Smooth muscle cell (in vitro differentiated cells): ENCODE measurements around the gene CD1E. TPM values are rescaled to one million over a fixed set of nuclear protein-coding genes. Genes with fewer than 3 reads are reported as not detected.

Experiments
- DNase-seq: peaks from one replicate; lab custom pipeline; 2025; ENCODE audit not compliant: unreplicated experiment; lab: John Stamatoyannopoulos, UW
- H2AFZ ChIP-seq: fragments of 200-600 bp; sonication (generic); 2 replicates; pipeline ENCODE4 v1.6.0; 2016; ENCODE audit warnings: antibody characterized with exemption, low read depth, mild to moderate bottlenecking
- H3F3A ChIP-seq: fragments of 200-600 bp; sonication (generic); 2 replicates; pipeline ENCODE4 v1.6.0; 2017; ENCODE audit warnings: antibody characterized with exemption, low read depth
- H3K27ac ChIP-seq: fragments of 200-600 bp; sonication (generic); 2 replicates; pipeline ENCODE4 v1.5.1; 2016; ENCODE audit warnings: low read depth, mild to moderate bottlenecking
- H3K27me3 ChIP-seq: fragments of 200-600 bp; sonication (generic); 2 replicates; pipeline ENCODE4 v1.6.1; 2016; ENCODE audit warnings: low read depth, mild to moderate bottlenecking
- H3K36me3 ChIP-seq: fragments of 200-600 bp; sonication (generic); 2 replicates; pipeline ENCODE4 v1.5.1; 2016; ENCODE audit warnings: low read depth
- H3K4me1 ChIP-seq: fragments of 200-600 bp; sonication (generic); 2 replicates; pipeline ENCODE4 v1.5.1; 2016; ENCODE audit warnings: low read depth
- H3K4me2 ChIP-seq: fragments of 200-600 bp; sonication (generic); 2 replicates; pipeline ENCODE4 v1.6.0; 2016; ENCODE audit warnings: mild to moderate bottlenecking
- H3K4me3 ChIP-seq: fragments of 200-600 bp; sonication (generic); 2 replicates; pipeline ENCODE4 v1.5.1; 2016; ENCODE audit warnings: mild to moderate bottlenecking
- H3K79me2 ChIP-seq: fragments of 200-600 bp; sonication (generic); 2 replicates; pipeline ENCODE4 v1.6.0; 2016; ENCODE audit warnings: low read depth, mild to moderate bottlenecking
- H3K9ac ChIP-seq: fragments of 200-600 bp; sonication (generic); 2 replicates; pipeline ENCODE4 v1.6.0; 2016; ENCODE audit warnings: low read depth
- H3K9me3 ChIP-seq: fragments of 200-600 bp; sonication (generic); replicated peaks from 2 replicates; pipeline ENCODE4 v1.5.1; 2016; ENCODE audit warnings: low read depth
- H4K20me1 ChIP-seq: fragments of 200-600 bp; sonication (generic); 2 replicates; pipeline ENCODE4 v1.6.0; 2016; ENCODE audit warnings: low read depth
- WGBS: methylation state at CpG from one replicate; pipeline ENCODE4 v1.1.7; 2016; ENCODE audit warnings: low lambda C conversion rate; 5-methylcytosine and 5-hydroxymethylcytosine counted together
- polyA plus RNA-seq: library from polyadenylated mRNA; unstranded; fragments of >200 nt; fragmentation: Nextera tagmentation; extraction: Ambion mirVana; gene quantifications from 2 replicates; pipeline ENCODE4 v1.2.1, GENCODE V29; 2016
- total RNA-seq: library from RNA; depleted of rRNA; stranded (reverse); fragments of >200 nt; gene quantifications from 2 replicates; pipeline ENCODE4 v1.2.3, GENCODE V29; 2014
- TF ChIP-seq, protein P1 (sequence below): fragments of 200-600 bp; sonication (generic); IDR thresholded peaks from 2 replicates; pipeline ENCODE4 v1.5.1; 2017; ENCODE audit warnings: borderline replicate concordance, mild to moderate bottlenecking, antibody characterized with exemption; ENCODE audit not compliant: insufficient read depth, poor library complexity, severe bottlenecking

CD1E gene
- total RNA-seq (not detected in 2 replicates), polyA plus RNA-seq (not detected in 2 replicates)

- Histone ChIP-seq H3K4me1 (no peaks in the 10 kb centered on the region), H3K27ac (no peak within 1 kb of the TSS), H2AFZ (no peak within 1 kb of the TSS), H3K9ac (no peak within 1 kb of the TSS), H3K9me3 (no peaks in the 10 kb centered on the region), H3F3A (no peaks in the 10 kb centered on the region), H3K4me2 (no peak within 1 kb of the TSS), H3K79me2 (no peaks in the 10 kb centered on the region), H3K4me3 (no peak within 1 kb of the TSS), H4K20me1 (no peaks in the 10 kb centered on the region), H3K36me3 (no peaks in the 10 kb centered on the region), H3K27me3 (no peaks in the 10 kb centered on the region)
- TF ChIP-seq, protein P1, sequence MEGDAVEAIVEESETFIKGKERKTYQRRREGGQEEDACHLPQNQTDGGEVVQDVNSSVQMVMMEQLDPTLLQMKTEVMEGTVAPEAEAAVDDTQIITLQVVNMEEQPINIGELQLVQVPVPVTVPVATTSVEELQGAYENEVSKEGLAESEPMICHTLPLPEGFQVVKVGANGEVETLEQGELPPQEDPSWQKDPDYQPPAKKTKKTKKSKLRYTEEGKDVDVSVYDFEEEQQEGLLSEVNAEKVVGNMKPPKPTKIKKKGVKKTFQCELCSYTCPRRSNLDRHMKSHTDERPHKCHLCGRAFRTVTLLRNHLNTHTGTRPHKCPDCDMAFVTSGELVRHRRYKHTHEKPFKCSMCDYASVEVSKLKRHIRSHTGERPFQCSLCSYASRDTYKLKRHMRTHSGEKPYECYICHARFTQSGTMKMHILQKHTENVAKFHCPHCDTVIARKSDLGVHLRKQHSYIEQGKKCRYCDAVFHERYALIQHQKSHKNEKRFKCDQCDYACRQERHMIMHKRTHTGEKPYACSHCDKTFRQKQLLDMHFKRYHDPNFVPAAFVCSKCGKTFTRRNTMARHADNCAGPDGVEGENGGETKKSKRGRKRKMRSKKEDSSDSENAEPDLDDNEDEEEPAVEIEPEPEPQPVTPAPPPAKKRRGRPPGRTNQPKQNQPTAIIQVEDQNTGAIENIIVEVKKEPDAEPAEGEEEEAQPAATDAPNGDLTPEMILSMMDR = no peak
- DNase-seq = no peak
- 74% methylated on average over 6 of the region's 6 CpGs for WGBS
These were observed at the start of gene CD1E for GRCh38 chr1:158353303-158354075. TSS of gene CD1E (plus strand) at chr1:158353894. CDS start at chr1:158353989, 95 bp downstream.

- no peaks in the 10 kb centered on the region for H3K4me1 ChIP-seq
- WGBS = 86% methylated on average over 1 of the region's 1 CpG
These were observed 43.1 kb upstream of the CD1E start for GRCh38 chr1:158310623-158311022.

GRCh38 chr1:158311066-158311465 lies 42.6 kb upstream of the CD1E start:
- no peaks in the 10 kb centered on the region for H3F3A ChIP-seq
- H3K27ac ChIP-seq = no peak overlapping the region
- no peak overlapping the region for H3K4me3 ChIP-seq
- H3K27me3 ChIP-seq = no peaks in the 10 kb centered on the region
- DNase-seq = no peak
- no peaks in the 10 kb centered on the region for H4K20me1 ChIP-seq
- H2AFZ ChIP-seq = no peak overlapping the region
- no peaks in the 10 kb centered on the region for H3K4me1 ChIP-seq
- TF ChIP-seq, protein P1 = no peak
- H3K4me2 ChIP-seq = no peak overlapping the region
- H3K79me2 ChIP-seq = no peaks in the 10 kb centered on the region
- H3K9ac ChIP-seq = no peak overlapping the region
- peaks cover 4% of the 10 kb centered on the region for H3K9me3 ChIP-seq
- WGBS = 81% methylated on average over 2 of the region's 2 CpGs
- H3K36me3 ChIP-seq = no peaks in the 10 kb centered on the region

More at GRCh38 chr1:158310623-158311022, 43.1 kb upstream of the CD1E start:
- no peak overlapping the region for H3K27ac ChIP-seq
- no peak overlapping the region for H3K4me2 ChIP-seq
- TF ChIP-seq, protein P1 = no peak
- no peak for DNase-seq
- no peaks in the 10 kb centered on the region for H3K27me3 ChIP-seq
- no peaks in the 10 kb centered on the region for H3F3A ChIP-seq
- H3K4me3 ChIP-seq = no peak overlapping the region
- no peak overlapping the region for H3K9ac ChIP-seq
- H3K79me2 ChIP-seq = no peaks in the 10 kb centered on the region
- no peaks in the 10 kb centered on the region for H3K36me3 ChIP-seq
- H2AFZ ChIP-seq = no peak overlapping the region
- no peaks in the 10 kb centered on the region for H4K20me1 ChIP-seq
- peaks cover 4% of the 10 kb centered on the region for H3K9me3 ChIP-seq

GRCh38 chr1:158323866-158324265 lies 29.8 kb upstream of the CD1E start:
- TF ChIP-seq, protein P1 = no peak
- Histone ChIP-seq H3K9ac (no peak overlapping the region), H3K27me3 (no peaks in the 10 kb centered on the region), H3K4me3 (no peak overlapping the region), H3F3A (no peaks in the 10 kb centered on the region), H4K20me1 (no peaks in the 10 kb centered on the region), H3K9me3 (no peaks in the 10 kb centered on the region), H3K4me1 (no peaks in the 10 kb centered on the region), H3K27ac (no peak overlapping the region), H3K36me3 (no peaks in the 10 kb centered on the region), H3K79me2 (no peaks in the 10 kb centered on the region), H2AFZ (no peak overlapping the region), H3K4me2 (no peak overlapping the region)
- 91% methylated on average over 1 of the region's 1 CpG for WGBS
- no peak for DNase-seq
